OCI-LY7 (cell line): ENCODE data around the gene CHST3. TPM values are rescaled to one million over a fixed set of nuclear protein-coding genes. Genes with fewer than 3 reads are reported as not detected.

Experiments used
- BruUV-seq: library from RNA; stranded (reverse); fragments of 400-500 nt; replicated peaks from 2 replicates; lab custom pipeline; 2021; lab: Mats Ljungman, UMichigan
- CTCF ChIA-PET: fragments of 300-600 bp; sonication (Branson Sonifier 250); formaldehyde crosslinking; loops from one replicate; lab custom pipeline; 2022; ENCODE audit warnings: antibody characterized with exemption; ENCODE audit not compliant: unreplicated experiment; lab: Charles Lee
- POLR2A ChIA-PET: fragments of 300-600 bp; sonication (Branson Sonifier 250); formaldehyde crosslinking; loops from one replicate; lab custom pipeline; 2022; ENCODE audit warnings: antibody characterized with exemption; lab: Charles Lee
- DNase-seq: peaks from one replicate; pipeline ENCODE4 v3.0.0-alpha.2; 2015; ENCODE audit warnings: low spot score
- H2AFZ ChIP-seq: fragments of 200-600 bp; sonication (generic), shearing (Covaris generic); 2 replicates; pipeline ENCODE4 v1.6.1; 2014; ENCODE audit warnings: mild to moderate bottlenecking, antibody characterized with exemption, low read length, moderate library complexity
- H3K27ac ChIP-seq: fragments of 200-600 bp; sonication (generic); 2 replicates; pipeline ENCODE4 v1.5.1; 2014; ENCODE audit warnings: mixed run types, low read depth, mild to moderate bottlenecking, moderate library complexity, low read length, inconsistent platforms; ENCODE audit not compliant: poor library complexity, severe bottlenecking
- H3K36me3 ChIP-seq: fragments of 200-600 bp; sonication (generic); 2 replicates; pipeline ENCODE4 v1.6.1; 2014; ENCODE audit warnings: mild to moderate bottlenecking, antibody characterized with exemption, low read length, moderate library complexity, mixed read lengths; ENCODE audit not compliant: insufficient read depth
- H3K4me1 ChIP-seq: fragments of 200-600 bp; sonication (generic); 2 replicates; pipeline ENCODE4 v1.5.1; 2014; ENCODE audit warnings: mild to moderate bottlenecking, low read length; ENCODE audit not compliant: insufficient read depth, poor library complexity, severe bottlenecking
- H3K4me2 ChIP-seq: fragments of 200-600 bp; sonication (generic); 2 replicates; pipeline ENCODE4 v1.6.1; 2014; ENCODE audit warnings: mild to moderate bottlenecking, low read length
- H3K4me3 ChIP-seq: fragments of 200-600 bp; sonication (generic); 2 replicates; pipeline ENCODE4 v1.5.1; 2014; ENCODE audit warnings: mild to moderate bottlenecking, low read depth, low read length; ENCODE audit not compliant: poor library complexity, severe bottlenecking
- H3K79me2 ChIP-seq: fragments of 200-600 bp; sonication (generic); 2 replicates; pipeline ENCODE4 v1.6.1; 2016; ENCODE audit warnings: low read depth, mild to moderate bottlenecking, low read length, moderate library complexity, mixed read lengths; ENCODE audit not compliant: insufficient read depth
- H3K9me2 ChIP-seq: fragments of 200-600 bp; sonication (generic); 2 replicates; pipeline ENCODE4 v1.6.1; 2016; ENCODE audit warnings: mild to moderate bottlenecking, low read length, mixed read lengths; ENCODE audit not compliant: insufficient read depth
- H3K9me3 ChIP-seq: fragments of 200-600 bp; sonication (generic); 2 replicates; pipeline ENCODE4 v1.6.1; 2014; ENCODE audit warnings: mild to moderate bottlenecking, mixed run types, low read length, mixed read lengths
- H4K20me1 ChIP-seq: fragments of 200-600 bp; sonication (generic); 2 replicates; pipeline ENCODE4 v1.6.1; 2014; ENCODE audit warnings: mild to moderate bottlenecking, antibody characterized with exemption, low read length, moderate library complexity, mixed read lengths; ENCODE audit not compliant: insufficient read depth
- EZH2phosphoT487 ChIP-seq: fragments of 200-600 bp; sonication (generic); IDR thresholded peaks from 2 replicates; pipeline ENCODE4 v1.6.1; 2018; ENCODE audit warnings: low read depth, borderline replicate concordance, mild to moderate bottlenecking, mixed run types, antibody characterized with exemption, low read length, moderate library complexity, mixed read lengths
- intact Hi-C: fragments of 100-400 bp; cut with micrococcal nuclease; formaldehyde crosslinking; loops from one replicate; pipeline ENCODE4 v1.10.0; 2022; ENCODE audit not compliant: unreplicated experiment
- total RNA-seq, 2 experiments: library from RNA; depleted of rRNA in 1 of 2; stranded (reverse); fragments of >200 nt in 1 of 2; shearing (Covaris generic) in 1 of 2; gene quantifications; 2 replicates each; pipeline ENCODE4 v1.2.3, GENCODE V29; 2014 to 2022
- TF ChIP-seq, protein P1 (sequence below): fragments of 200-600 bp; sonication (generic); conservative IDR thresholded peaks from 2 replicates; pipeline ENCODE4 v1.5.1; 2014; ENCODE audit warnings: mild to moderate bottlenecking, antibody characterized with exemption, low read length, moderate library complexity, mixed read lengths

The CHST3 gene
- total RNA-seq, 2 experiments from 2014 or later, result not detected

GRCh38 chr10:72056113-72056512, 91.9 kb downstream of the CHST3 start:
- Histone ChIP-seq H4K20me1 (no peaks in the 10 kb centered on the region), H3K4me3 (no peak overlapping the region), H3K4me1 (no peaks in the 10 kb centered on the region), H3K4me2 (no peak overlapping the region), H3K36me3 (no peaks in the 10 kb centered on the region), H3K27ac (no peak overlapping the region), H3K79me2 (no peaks in the 10 kb centered on the region), H3K9me3 (no peaks in the 10 kb centered on the region), H3K9me2 (no peaks in the 10 kb centered on the region), H2AFZ (no peak overlapping the region)
- DNase-seq, result no peak
- POLR2A ChIA-PET, result no interaction called here
- intact Hi-C loops, result no loop called here
- CTCF ChIA-PET, result no interaction called here
- no peak for TF ChIP-seq EZH2phosphoT487
- TF ChIP-seq, protein P1, sequence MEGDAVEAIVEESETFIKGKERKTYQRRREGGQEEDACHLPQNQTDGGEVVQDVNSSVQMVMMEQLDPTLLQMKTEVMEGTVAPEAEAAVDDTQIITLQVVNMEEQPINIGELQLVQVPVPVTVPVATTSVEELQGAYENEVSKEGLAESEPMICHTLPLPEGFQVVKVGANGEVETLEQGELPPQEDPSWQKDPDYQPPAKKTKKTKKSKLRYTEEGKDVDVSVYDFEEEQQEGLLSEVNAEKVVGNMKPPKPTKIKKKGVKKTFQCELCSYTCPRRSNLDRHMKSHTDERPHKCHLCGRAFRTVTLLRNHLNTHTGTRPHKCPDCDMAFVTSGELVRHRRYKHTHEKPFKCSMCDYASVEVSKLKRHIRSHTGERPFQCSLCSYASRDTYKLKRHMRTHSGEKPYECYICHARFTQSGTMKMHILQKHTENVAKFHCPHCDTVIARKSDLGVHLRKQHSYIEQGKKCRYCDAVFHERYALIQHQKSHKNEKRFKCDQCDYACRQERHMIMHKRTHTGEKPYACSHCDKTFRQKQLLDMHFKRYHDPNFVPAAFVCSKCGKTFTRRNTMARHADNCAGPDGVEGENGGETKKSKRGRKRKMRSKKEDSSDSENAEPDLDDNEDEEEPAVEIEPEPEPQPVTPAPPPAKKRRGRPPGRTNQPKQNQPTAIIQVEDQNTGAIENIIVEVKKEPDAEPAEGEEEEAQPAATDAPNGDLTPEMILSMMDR, result no peak
- BruUV-seq, result no TSS peak

DNA sequence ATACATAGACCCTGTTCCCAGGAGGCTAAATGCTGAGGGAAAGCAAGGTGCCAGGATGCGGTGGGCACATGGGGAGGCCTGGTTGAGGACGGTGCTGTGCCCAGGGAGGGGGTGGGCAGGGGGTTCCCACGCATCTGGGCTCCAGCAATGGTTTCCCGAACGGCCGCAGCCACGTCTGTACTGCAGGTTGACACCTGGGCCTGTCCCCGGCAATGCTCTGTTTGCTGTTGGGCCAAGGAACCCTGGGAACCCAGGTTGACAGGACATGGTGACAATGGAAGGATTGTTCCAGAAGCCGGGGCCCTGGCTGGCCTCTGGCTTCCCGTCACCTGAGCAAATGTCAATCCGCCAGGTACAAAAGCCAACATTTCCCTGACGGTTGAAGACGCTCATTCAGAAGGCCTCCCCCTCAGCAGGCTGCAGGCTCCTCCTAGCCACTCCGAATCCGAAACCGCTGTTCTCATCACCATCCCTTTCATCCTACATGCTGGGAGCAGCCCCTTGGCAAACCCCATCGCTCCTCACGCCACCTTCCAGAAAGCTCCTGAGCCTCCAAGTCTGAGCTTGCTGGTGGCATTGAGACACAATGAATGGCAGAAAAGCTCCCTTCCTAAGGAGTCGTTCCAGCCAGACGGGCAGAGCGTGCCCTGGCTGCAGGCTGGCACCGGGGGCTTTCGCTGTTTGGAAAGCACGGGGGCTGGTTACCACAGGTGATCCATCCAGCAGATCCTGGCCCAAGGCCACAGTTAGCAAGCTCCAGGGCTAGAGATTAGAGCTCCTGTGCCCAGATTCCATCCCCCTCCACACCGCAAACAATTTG, 92.9 kb downstream of the CHST3 start:
- H3K79me2 ChIP-seq, result no peaks in the 10 kb centered on the region
- no peak overlapping the region for H3K4me3 ChIP-seq
- no peaks in the 10 kb centered on the region for H3K4me1 ChIP-seq
- H3K9me3 ChIP-seq, result no peaks in the 10 kb centered on the region
- H2AFZ ChIP-seq, result no peak overlapping the region
- ChIA-PET CTCF (no interaction called here), POLR2A (interaction anchor here (0.7 kb wide), 1 partner anchor 315 kb away, joined by 3 read pairs; no protein-coding TSS in a partner anchor)
- H3K4me2 ChIP-seq, result no peak overlapping the region
- H3K9me2 ChIP-seq, result no peaks in the 10 kb centered on the region
- no peak for DNase-seq
- TF ChIP-seq, protein P1, result no peak
- TF ChIP-seq EZH2phosphoT487, result no peak
- BruUV-seq, result no TSS peak
- H4K20me1 ChIP-seq, result no peaks in the 10 kb centered on the region
- intact Hi-C loops, result no loop called here
- no peak overlapping the region for H3K27ac ChIP-seq
- no peaks in the 10 kb centered on the region for H3K36me3 ChIP-seq

GRCh38 chr10:72058347-72058898, 94.2 kb downstream of the CHST3 start:
- Histone ChIP-seq H3K9me2 (no peaks in the 10 kb centered on the region), H2AFZ (no peak overlapping the region), H3K36me3 (no peaks in the 10 kb centered on the region), H3K4me2 (no peak overlapping the region), H3K9me3 (no peaks in the 10 kb centered on the region), H3K4me3 (no peak overlapping the region), H3K27ac (no peak overlapping the region), H4K20me1 (no peaks in the 10 kb centered on the region), H3K4me1 (no peaks in the 10 kb centered on the region), H3K79me2 (no peaks in the 10 kb centered on the region)
- POLR2A ChIA-PET, result no interaction called here
- CTCF ChIA-PET, result no interaction called here
- BruUV-seq, result no TSS peak
- TF ChIP-seq, protein P1, result no peak
- TF ChIP-seq EZH2phosphoT487, result no peak
- intact Hi-C loops, result no loop called here
- DNase-seq, result no peak
